Transverse colon (tissue), 4 donors: ENCODE results near the gene MYO7B. TPM values are rescaled to one million over a fixed set of nuclear protein-coding genes. Genes with fewer than 3 reads are reported as not detected.

Experiments used
- DNase-seq: peaks from one replicate; pipeline ENCODE4 v3.0.0-alpha.2; 2019
- H3K27ac ChIP-seq, 4 donors: fragments of 200-600 bp; sonication (generic); 2 replicates each; pipeline ENCODE4 v1.5.1; 2016 to 2018; ENCODE audit warnings: inconsistent platforms in 4 of 4
- H3K27me3 ChIP-seq: fragments of 200-600 bp; sonication (generic); 2 replicates; pipeline ENCODE4 v1.5.1; 2017; ENCODE audit warnings: inconsistent platforms
- H3K36me3 ChIP-seq, 4 donors: fragments of 200-600 bp; sonication (generic); 2 replicates each; pipeline ENCODE4 v1.5.1; 2017 to 2019; ENCODE audit warnings: inconsistent platforms in 4 of 4
- H3K4me1 ChIP-seq, 4 donors: fragments of 200-600 bp; sonication (generic); 2 replicates each; pipeline ENCODE4 v1.5.1; 2017 to 2020; ENCODE audit warnings: inconsistent platforms in 4 of 4
- H3K4me3 ChIP-seq, 4 donors: fragments of 200-600 bp; sonication (generic); 1 replicate in 1 of 4; 2 replicates in 3 of 4; pipeline versions ENCODE4 v1.5.1 to v1.6.1; 2017 to 2019; ENCODE audit warnings: inconsistent platforms in 4 of 4
- H3K9me3 ChIP-seq, 2 donors: fragments of 200-600 bp; sonication (generic); 2 replicates each; pipeline ENCODE4 v1.5.1; 2017 to 2019; ENCODE audit warnings: inconsistent platforms in 2 of 2
- EP300 ChIP-seq: sonication (generic); formaldehyde crosslinking; IDR thresholded peaks from one replicate; pipeline ENCODE4 v1.6.1; 2017; ENCODE audit warnings: antibody characterized with exemption, low read depth
- POLR2A ChIP-seq: fragments of 450-650 bp; IDR thresholded peaks from one replicate; pipeline ENCODE4 v1.6.1; 2016; ENCODE audit warnings: antibody characterized with exemption, mild to moderate bottlenecking, moderate library complexity
- POLR2AphosphoS5 ChIP-seq, 3 donors: sonication (generic); formaldehyde crosslinking; IDR thresholded peaks; one replicate each; pipeline ENCODE4 v1.6.1; 2016; ENCODE audit warnings: antibody characterized with exemption in 3 of 3
- WGBS, 2 donors: methylation state at CpG; one replicate each; pipeline ENCODE4 v1.1.5; 2018; ENCODE audit warnings: low coverage in 1 of 2; 5-methylcytosine and 5-hydroxymethylcytosine counted together
- in situ Hi-C, 4 donors: fragments of 200-750 bp; cut with MboI; loops; one replicate each; pipeline versions ENCODE4 v1.15.0 to v1.15.1; 2017; ENCODE audit warnings: low sequenced_read_pairs in 3 of 4, low pct_ligation_motif_present in 1 of 4, low pct_unique_long_range_greater_than_20kb in 1 of 4
- intact Hi-C: fragments of 100-400 bp; cut with DNase I; formaldehyde crosslinking; loops from one replicate; pipeline ENCODE4 v1.15.1; 2023; ENCODE audit warnings: low total_unique reads
- total RNA-seq, 4 donors: library from RNA; depleted of rRNA; stranded (reverse); fragments of >200 nt; gene quantifications; one replicate each; pipeline ENCODE4 v1.1.0, GENCODE V29; 2016
- TF ChIP-seq, protein P1 (sequence below), 5 experiments: fragments of 200-600 bp in 3 of 5; fragments of 450-650 bp in 2 of 5; sonication (generic) in 3 of 5; IDR thresholded peaks; 1 replicate in 2 of 5; 2 replicates in 3 of 5; pipeline ENCODE4 v1.5.1; 2016 to 2017; ENCODE audit warnings: antibody characterized with exemption in 5 of 5, inconsistent platforms in 3 of 5, mild to moderate bottlenecking in 2 of 5, moderate library complexity in 1 of 5

MYO7B gene
- total RNA-seq, 4 donors from 2014 or later, result 242 to 637 (median 280) TPM

DNA sequence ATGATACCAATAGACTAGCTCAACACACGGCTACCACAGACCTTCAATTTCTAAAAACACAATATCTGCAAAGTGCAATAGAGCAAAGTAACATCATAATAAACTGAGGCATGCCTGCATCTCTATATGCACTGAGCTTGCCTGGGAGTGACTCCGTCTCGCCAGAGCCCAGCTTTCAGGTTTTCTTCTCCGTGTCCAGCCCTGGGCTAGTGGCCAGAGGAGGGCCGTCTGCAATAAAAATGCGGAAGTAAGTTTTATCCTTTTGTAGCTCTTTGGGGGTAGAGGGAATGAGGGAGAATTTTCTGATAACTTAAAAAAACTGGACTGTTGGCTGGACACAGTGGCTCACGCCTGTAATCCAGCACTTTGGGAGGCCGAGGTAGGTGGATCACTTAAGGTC, 69.5 kb downstream of the MYO7B start:
- WGBS, 2 donors, result 76 to 85% methylated on average over 6 to 8 of the region's 8 CpGs
- in situ Hi-C loops, result no loop called here

DNA sequence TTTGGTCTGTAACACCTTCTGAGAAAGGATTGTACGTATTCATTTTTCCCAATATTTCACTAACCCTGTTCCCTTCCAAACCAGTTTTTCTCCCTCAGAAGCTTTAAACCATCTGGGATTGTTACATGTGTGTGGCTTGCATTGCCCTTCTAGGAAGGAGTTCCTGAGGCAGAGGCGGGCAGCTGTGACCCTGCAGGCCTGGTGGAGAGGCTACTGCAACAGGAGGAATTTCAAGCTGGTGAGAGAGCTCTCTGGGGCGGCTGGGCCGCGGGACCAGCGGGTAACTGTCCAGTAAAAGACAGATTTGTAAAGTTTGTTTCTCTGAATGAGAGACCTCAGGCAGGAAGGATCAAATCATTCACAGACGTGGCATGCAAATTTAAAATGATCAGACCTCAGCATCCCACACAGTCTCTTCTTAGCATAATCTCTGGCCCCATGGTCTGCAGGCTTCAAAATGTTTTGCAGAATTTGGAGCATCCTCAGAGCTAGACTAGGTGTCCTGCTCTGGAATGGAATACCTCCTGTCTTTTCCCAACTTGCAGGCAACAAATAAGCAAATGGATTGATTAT, 70.3 kb downstream of the MYO7B start:
- no peaks in the 10 kb centered on the region for H3K27me3 ChIP-seq
- intact Hi-C loops (no loop called here), in situ Hi-C loops (no loop called here)
- peaks cover 0 to 9% (median 0%) of the 10 kb centered on the region in 4 donors for H3K36me3 ChIP-seq
- 82% methylated on average over 7 of the region's 7 CpGs; no CpG with 5 or more reads in 1 of the 2 donors for WGBS, 2 donors
- H3K27ac ChIP-seq, result no peak overlapping the region
- no peaks in the 10 kb centered on the region for H3K9me3 ChIP-seq
- H3K4me3 ChIP-seq, result no peak overlapping the region
- H3K4me1 ChIP-seq, result no peaks in the 10 kb centered on the region
- no peak for DNase-seq
- TF ChIP-seq POLR2AphosphoS5 (IDR thresholded peaks at IDR 0.05) (no peak), EP300 (no peak), POLR2A (no peak)
- TF ChIP-seq, protein P1, sequence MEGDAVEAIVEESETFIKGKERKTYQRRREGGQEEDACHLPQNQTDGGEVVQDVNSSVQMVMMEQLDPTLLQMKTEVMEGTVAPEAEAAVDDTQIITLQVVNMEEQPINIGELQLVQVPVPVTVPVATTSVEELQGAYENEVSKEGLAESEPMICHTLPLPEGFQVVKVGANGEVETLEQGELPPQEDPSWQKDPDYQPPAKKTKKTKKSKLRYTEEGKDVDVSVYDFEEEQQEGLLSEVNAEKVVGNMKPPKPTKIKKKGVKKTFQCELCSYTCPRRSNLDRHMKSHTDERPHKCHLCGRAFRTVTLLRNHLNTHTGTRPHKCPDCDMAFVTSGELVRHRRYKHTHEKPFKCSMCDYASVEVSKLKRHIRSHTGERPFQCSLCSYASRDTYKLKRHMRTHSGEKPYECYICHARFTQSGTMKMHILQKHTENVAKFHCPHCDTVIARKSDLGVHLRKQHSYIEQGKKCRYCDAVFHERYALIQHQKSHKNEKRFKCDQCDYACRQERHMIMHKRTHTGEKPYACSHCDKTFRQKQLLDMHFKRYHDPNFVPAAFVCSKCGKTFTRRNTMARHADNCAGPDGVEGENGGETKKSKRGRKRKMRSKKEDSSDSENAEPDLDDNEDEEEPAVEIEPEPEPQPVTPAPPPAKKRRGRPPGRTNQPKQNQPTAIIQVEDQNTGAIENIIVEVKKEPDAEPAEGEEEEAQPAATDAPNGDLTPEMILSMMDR (IDR thresholded peaks at IDR 0.05), result no peak

More for the DNA sequence above, 69.5 kb downstream of the MYO7B start:
- Histone ChIP-seq H3K4me3 (no peak overlapping the region), H3K27me3 (no peaks in the 10 kb centered on the region), H3K9me3 (no peaks in the 10 kb centered on the region), H3K4me1 (no peaks in the 10 kb centered on the region), H3K27ac (no peak overlapping the region), H3K36me3 (peaks cover 0 to 4% (median under 1%) of the 10 kb centered on the region in 4 donors)
- no peak for TF ChIP-seq POLR2AphosphoS5 (IDR thresholded peaks at IDR 0.05)
- TF ChIP-seq, protein P1 (IDR thresholded peaks at IDR 0.05), result no peak
- no peak for TF ChIP-seq POLR2A
- no peak for TF ChIP-seq EP300
- DNase-seq, result no peak
- intact Hi-C loops, result no loop called here

DNA sequence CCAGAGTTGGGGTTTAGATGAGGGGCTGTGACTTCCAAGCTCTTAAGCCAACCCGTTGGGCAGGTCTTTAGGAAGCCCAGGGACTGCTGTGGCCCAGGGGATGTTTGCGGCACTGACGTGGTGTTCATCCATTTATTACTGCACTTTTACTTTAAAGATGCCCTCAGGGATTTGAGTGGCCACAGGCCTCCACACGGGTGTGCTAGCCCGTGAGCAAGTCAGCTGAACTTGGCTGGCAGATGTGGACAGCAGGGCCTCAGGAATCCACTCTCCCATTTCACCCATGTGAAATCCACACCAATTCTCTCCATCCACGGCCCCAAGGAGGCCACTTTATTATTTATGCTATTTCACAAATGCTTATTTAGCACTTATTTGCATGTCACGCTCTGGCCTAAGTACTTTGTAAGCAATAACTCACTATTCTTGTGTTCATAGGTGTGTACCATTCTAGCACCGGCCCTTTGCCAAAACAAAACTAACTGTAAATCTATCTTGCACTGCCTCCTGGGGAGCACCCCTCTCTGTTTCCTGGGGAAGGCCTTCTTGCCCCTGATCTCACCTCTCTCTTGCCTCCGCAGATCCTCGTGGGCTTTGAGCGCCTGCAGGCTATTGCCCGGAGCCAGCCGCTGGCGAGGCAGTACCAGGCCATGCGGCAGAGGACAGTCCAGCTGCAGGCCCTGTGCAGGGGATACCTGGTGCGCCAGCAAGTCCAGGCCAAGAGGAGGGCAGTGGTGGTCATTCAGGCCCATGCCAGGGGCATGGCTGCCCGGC, 71.3 kb downstream of the MYO7B start:
- Histone ChIP-seq H3K9me3 (no peaks in the 10 kb centered on the region), H3K27me3 (no peaks in the 10 kb centered on the region), H3K27ac (no peak overlapping the region), H3K36me3 (peaks cover 0 to 6% (median 0%) of the 10 kb centered on the region in 4 donors), H3K4me3 (no peak overlapping the region), H3K4me1 (no peaks in the 10 kb centered on the region)
- in situ Hi-C loops (no loop called here), intact Hi-C loops (no loop called here)
- WGBS, 2 donors, result 85 to 89% methylated on average over 5 to 17 of the region's 17 CpGs
- TF ChIP-seq POLR2AphosphoS5 (IDR thresholded peaks at IDR 0.05), result no peak
- no peak for TF ChIP-seq EP300
- TF ChIP-seq, protein P1 (IDR thresholded peaks at IDR 0.05), result no peak
- TF ChIP-seq POLR2A, result no peak
- DNase-seq, result no peak

GRCh38 chr2:127607399-127607908, 72.0 kb downstream of the MYO7B start:
- DNase-seq, result no peak
- Histone ChIP-seq H3K27me3 (no peaks in the 10 kb centered on the region), H3K27ac (no peak overlapping the region), H3K9me3 (no peaks in the 10 kb centered on the region), H3K36me3 (peaks cover 0 to 6% (median 0%) of the 10 kb centered on the region in 4 donors), H3K4me1 (no peaks in the 10 kb centered on the region), H3K4me3 (no peak overlapping the region)
- no peak for TF ChIP-seq POLR2AphosphoS5 (IDR thresholded peaks at IDR 0.05)
- TF ChIP-seq, protein P1 (IDR thresholded peaks at IDR 0.05), result no peak
- TF ChIP-seq POLR2A, result no peak
- no peak for TF ChIP-seq EP300
- 80 to 85% methylated on average over 1 to 9 of the region's 9 CpGs for WGBS, 2 donors
- in situ Hi-C loops (no loop called here), intact Hi-C loops (no loop called here)
